Mesendoderm (in vitro differentiated cells): ENCODE results near the gene NKPD1.

Source experiments
- DNase-seq: peaks from one replicate; pipeline ENCODE4 v3.0.0; 2013
- H2AK5ac ChIP-seq: 2 replicates; pipeline ENCODE4 v1.6.1; 2013; ENCODE audit warnings: low read length, inconsistent platforms
- H2BK120ac ChIP-seq: 2 replicates; pipeline ENCODE4 v1.6.1; 2013; ENCODE audit warnings: low read depth, mild to moderate bottlenecking, low read length, moderate library complexity, mixed read lengths
- H2BK15ac ChIP-seq: replicated peaks from 2 replicates; pipeline ENCODE4 v1.6.1; 2013; ENCODE audit warnings: low read depth, mild to moderate bottlenecking, moderate library complexity
- H2BK5ac ChIP-seq: 2 replicates; pipeline ENCODE4 v1.6.1; 2013; ENCODE audit warnings: low read length, inconsistent platforms
- H3K18ac ChIP-seq: 2 replicates; pipeline ENCODE4 v1.6.1; 2013; ENCODE audit warnings: mild to moderate bottlenecking, low read length, mixed read lengths
- H3K23ac ChIP-seq: one replicate; pipeline ENCODE4 v1.6.1; 2013; ENCODE audit warnings: low read length
- H3K27ac ChIP-seq: 2 replicates; pipeline ENCODE4 v1.5.1; 2013; ENCODE audit warnings: low read depth, mild to moderate bottlenecking, inconsistent platforms, low read length, moderate library complexity
- H3K27me3 ChIP-seq: 2 replicates; pipeline ENCODE4 v1.6.1; 2013; ENCODE audit warnings: low read length, control low read depth, mild to moderate bottlenecking, inconsistent platforms; ENCODE audit not compliant: insufficient read depth, poor library complexity
- H3K36me3 ChIP-seq: 2 replicates; pipeline ENCODE4 v1.6.1; 2013; ENCODE audit warnings: low read length, inconsistent platforms; ENCODE audit not compliant: control insufficient read depth, insufficient read depth
- H3K4ac ChIP-seq: one replicate; pipeline ENCODE4 v1.6.1; 2013; ENCODE audit warnings: low read depth, mild to moderate bottlenecking, low read length, moderate library complexity
- H3K4me1 ChIP-seq: 2 replicates; pipeline ENCODE4 v1.6.1; 2013; ENCODE audit warnings: low read depth, low read length, inconsistent platforms; ENCODE audit not compliant: control insufficient read depth
- H3K4me2 ChIP-seq: 2 replicates; pipeline ENCODE4 v1.6.1; 2013; ENCODE audit warnings: low read length
- H3K4me3 ChIP-seq: 2 replicates; pipeline ENCODE4 v1.5.1; 2013; ENCODE audit warnings: mild to moderate bottlenecking, low read length
- H3K56ac ChIP-seq: one replicate; pipeline ENCODE4 v1.6.1; 2013; ENCODE audit warnings: low read length
- H3K79me1 ChIP-seq: 2 replicates; pipeline ENCODE4 v1.6.1; 2013; ENCODE audit warnings: low read length, inconsistent platforms
- H3K79me2 ChIP-seq: 2 replicates; pipeline ENCODE4 v1.6.1; 2013; ENCODE audit warnings: mild to moderate bottlenecking, low read length; ENCODE audit not compliant: control insufficient read depth, insufficient read depth
- H3K9ac ChIP-seq: 2 replicates; pipeline ENCODE4 v1.6.1; 2013; ENCODE audit warnings: low read length, inconsistent platforms
- H4K5ac ChIP-seq: one replicate; pipeline ENCODE4 v1.6.1; 2013; ENCODE audit warnings: low read length
- H4K8ac ChIP-seq: one replicate; pipeline ENCODE4 v1.6.1; 2013; ENCODE audit warnings: low read depth, mild to moderate bottlenecking, control low read depth, low read length, moderate library complexity
- WGBS: extraction: QIAGEN DNeasy Blood & Tissue Kit; methylation state at CpG from one replicate; pipeline ENCODE4 v1.1.7; 2013; ENCODE audit warnings: low lambda C conversion rate, missing lambda C conversion rate; ENCODE audit not compliant: insufficient coverage; ENCODE audit errors: extremely low coverage; 5-methylcytosine and 5-hydroxymethylcytosine counted together

Gene NKPD1

GRCh38 chr19:45138303-45138751 is 22.5 kb downstream of the NKPD1 start:
- H2BK120ac ChIP-seq = no peak overlapping the region
- peaks cover 4% of the 10 kb centered on the region for H3K79me1 ChIP-seq
- H2BK15ac ChIP-seq = no peak overlapping the region
- H3K4me2 ChIP-seq = no peak overlapping the region
- no peak overlapping the region for H2BK5ac ChIP-seq
- peaks cover 1% of the 10 kb centered on the region for H3K36me3 ChIP-seq
- H3K27ac ChIP-seq = no peak overlapping the region
- H4K8ac ChIP-seq = no peak overlapping the region
- H3K56ac ChIP-seq = no peak overlapping the region
- no peaks in the 10 kb centered on the region for H3K4me1 ChIP-seq
- no peak overlapping the region for H3K9ac ChIP-seq
- no CpG with 5 or more reads among the region's 11 CpGs for WGBS
- no peak overlapping the region for H2AK5ac ChIP-seq
- H4K5ac ChIP-seq = no peak overlapping the region
- H3K23ac ChIP-seq = no peak overlapping the region
- H3K18ac ChIP-seq = no peak overlapping the region
- H3K4ac ChIP-seq = no peak overlapping the region
- no peaks in the 10 kb centered on the region for H3K27me3 ChIP-seq
- H3K4me3 ChIP-seq = no peak overlapping the region
- no peaks in the 10 kb centered on the region for H3K79me2 ChIP-seq
- no peak for DNase-seq

- Histone ChIP-seq H2BK120ac (no peak overlapping the region), H2BK5ac (no peak overlapping the region), H3K56ac (no peak overlapping the region), H3K27ac (no peak overlapping the region), H2AK5ac (no peak overlapping the region), H3K4ac (no peak overlapping the region), H3K27me3 (no peaks in the 10 kb centered on the region), H3K79me2 (no peaks in the 10 kb centered on the region), H3K36me3 (no peaks in the 10 kb centered on the region), H2BK15ac (no peak overlapping the region), H3K4me3 (no peak overlapping the region), H3K18ac (no peak overlapping the region), H3K23ac (no peak overlapping the region), H3K79me1 (peaks cover 4% of the 10 kb centered on the region), H3K4me1 (no peaks in the 10 kb centered on the region), H4K5ac (no peak overlapping the region), H3K4me2 (no peak overlapping the region), H4K8ac (no peak overlapping the region), H3K9ac (no peak overlapping the region)
- DNase-seq = no peak
- no CpG with 5 or more reads among the region's 17 CpGs for WGBS
Observed at GRCh38 chr19:45137179-45137761, 23.5 kb downstream of the NKPD1 start.

GRCh38 chr19:45136507-45137178 is 24.1 kb downstream of the NKPD1 start:
- Histone ChIP-seq H4K8ac (no peak overlapping the region), H3K4me2 (no peak overlapping the region), H2BK15ac (no peak overlapping the region), H3K36me3 (no peaks in the 10 kb centered on the region), H3K56ac (no peak overlapping the region), H3K23ac (no peak overlapping the region), H2BK5ac (no peak overlapping the region), H3K79me2 (no peaks in the 10 kb centered on the region), H2AK5ac (no peak overlapping the region), H3K27ac (no peak overlapping the region), H3K79me1 (peaks cover 5% of the 10 kb centered on the region), H3K9ac (no peak overlapping the region), H3K4me1 (no peaks in the 10 kb centered on the region), H2BK120ac (no peak overlapping the region), H3K4ac (no peak overlapping the region), H3K4me3 (no peak overlapping the region), H3K27me3 (no peaks in the 10 kb centered on the region), H3K18ac (no peak overlapping the region), H4K5ac (no peak overlapping the region)
- WGBS = no CpG with 5 or more reads among the region's 12 CpGs
- DNase-seq = no peak

GRCh38 chr19:45135176-45135885 is 25.5 kb downstream of the NKPD1 start:
- Histone ChIP-seq H2BK5ac (no peak overlapping the region), H3K18ac (no peak overlapping the region), H3K23ac (no peak overlapping the region), H3K4me2 (no peak overlapping the region), H3K4me3 (no peak overlapping the region), H3K4ac (no peak overlapping the region), H2BK15ac (no peak overlapping the region), H4K5ac (no peak overlapping the region), H3K56ac (no peak overlapping the region), H3K9ac (no peak overlapping the region), H3K27me3 (no peaks in the 10 kb centered on the region), H3K36me3 (no peaks in the 10 kb centered on the region), H3K79me1 (peaks cover 9% of the 10 kb centered on the region), H3K27ac (no peak overlapping the region), H3K4me1 (no peaks in the 10 kb centered on the region), H2BK120ac (no peak overlapping the region), H2AK5ac (no peak overlapping the region), H4K8ac (no peak overlapping the region), H3K79me2 (no peaks in the 10 kb centered on the region)
- no peak for DNase-seq
- WGBS = no CpG with 5 or more reads among the region's 21 CpGs

GRCh38 chr19:45133661-45134060 is 27.1 kb downstream of the NKPD1 start:
- no peak overlapping the region for H3K23ac ChIP-seq
- no CpG with 5 or more reads among the region's 8 CpGs for whole genome bisulfite sequencing

More at GRCh38 chr19:45133661-45134060, 27.1 kb downstream of the NKPD1 start:
- H2BK120ac ChIP-seq = no peak overlapping the region
- no peak overlapping the region for H3K4ac ChIP-seq
- peaks cover 14% of the 10 kb centered on the region for H3K79me1 ChIP-seq
- H2BK5ac ChIP-seq = no peak overlapping the region
- no peak overlapping the region for H4K8ac ChIP-seq
- H3K9ac ChIP-seq = no peak overlapping the region
- no peaks in the 10 kb centered on the region for H3K4me1 ChIP-seq
- H3K56ac ChIP-seq = no peak overlapping the region
- H3K4me3 ChIP-seq = no peak overlapping the region
- no peak overlapping the region for H3K27ac ChIP-seq
- no peaks in the 10 kb centered on the region for H3K27me3 ChIP-seq
- no peak overlapping the region for H3K18ac ChIP-seq
- no peaks in the 10 kb centered on the region for H3K79me2 ChIP-seq
- no peak overlapping the region for H2BK15ac ChIP-seq
- H4K5ac ChIP-seq = no peak overlapping the region
- H3K4me2 ChIP-seq = no peak overlapping the region
- no peaks in the 10 kb centered on the region for H3K36me3 ChIP-seq
- H2AK5ac ChIP-seq = no peak overlapping the region
- DNase-seq = no peak
